GM12872 (cell line): ENCODE results near the gene WDR6.

ENCODE experiments used
- TF ChIP-seq, protein P1 (sequence below): IDR thresholded peaks from 3 replicates; pipeline ENCODE4 v1.5.1; 2011; ENCODE audit warnings: low read depth, mild to moderate bottlenecking, low read length, moderate library complexity; ENCODE audit not compliant: insufficient read depth

Gene WDR6

DNA sequence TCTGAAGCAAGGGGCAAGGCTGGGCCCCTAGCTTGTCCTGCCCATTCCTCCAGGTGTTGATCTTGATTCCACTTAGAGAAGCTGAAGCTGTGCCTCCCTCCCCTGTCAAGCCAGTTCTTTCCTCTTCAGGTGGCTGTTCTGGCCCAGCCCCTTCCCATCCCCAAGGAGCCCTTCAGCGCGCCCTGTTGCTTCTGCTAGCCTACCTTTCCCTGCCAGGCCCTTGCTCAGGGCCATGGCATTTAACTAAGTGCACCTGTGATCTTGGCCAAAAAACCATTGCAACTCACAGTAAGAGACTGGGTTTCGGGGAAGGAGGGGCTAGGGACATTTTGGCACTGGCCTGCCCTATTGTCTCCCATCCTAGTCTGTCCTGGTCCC is 1.9 kb upstream of the WDR6 start:
- TF ChIP-seq, protein P1, sequence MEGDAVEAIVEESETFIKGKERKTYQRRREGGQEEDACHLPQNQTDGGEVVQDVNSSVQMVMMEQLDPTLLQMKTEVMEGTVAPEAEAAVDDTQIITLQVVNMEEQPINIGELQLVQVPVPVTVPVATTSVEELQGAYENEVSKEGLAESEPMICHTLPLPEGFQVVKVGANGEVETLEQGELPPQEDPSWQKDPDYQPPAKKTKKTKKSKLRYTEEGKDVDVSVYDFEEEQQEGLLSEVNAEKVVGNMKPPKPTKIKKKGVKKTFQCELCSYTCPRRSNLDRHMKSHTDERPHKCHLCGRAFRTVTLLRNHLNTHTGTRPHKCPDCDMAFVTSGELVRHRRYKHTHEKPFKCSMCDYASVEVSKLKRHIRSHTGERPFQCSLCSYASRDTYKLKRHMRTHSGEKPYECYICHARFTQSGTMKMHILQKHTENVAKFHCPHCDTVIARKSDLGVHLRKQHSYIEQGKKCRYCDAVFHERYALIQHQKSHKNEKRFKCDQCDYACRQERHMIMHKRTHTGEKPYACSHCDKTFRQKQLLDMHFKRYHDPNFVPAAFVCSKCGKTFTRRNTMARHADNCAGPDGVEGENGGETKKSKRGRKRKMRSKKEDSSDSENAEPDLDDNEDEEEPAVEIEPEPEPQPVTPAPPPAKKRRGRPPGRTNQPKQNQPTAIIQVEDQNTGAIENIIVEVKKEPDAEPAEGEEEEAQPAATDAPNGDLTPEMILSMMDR, result no peak

DNA sequence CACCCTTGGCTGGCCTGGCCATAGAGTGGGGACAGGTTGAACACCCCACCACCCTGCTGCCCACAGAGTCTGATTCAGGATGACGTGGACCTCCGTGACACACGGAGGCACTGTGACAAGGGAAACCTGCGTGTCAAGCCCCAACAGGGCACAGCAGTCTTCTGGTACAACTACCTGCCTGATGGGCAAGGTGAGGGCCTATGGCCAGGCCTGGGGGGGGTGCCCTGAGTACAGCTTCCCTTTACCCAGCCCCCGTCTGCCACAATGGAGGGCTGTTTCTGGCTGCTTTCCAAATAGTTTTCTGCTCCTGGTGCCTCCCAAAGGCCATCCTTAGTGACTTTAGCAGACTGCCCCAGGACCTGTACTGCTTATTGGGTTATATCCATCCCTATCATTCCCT is 1.2 kb upstream of the WDR6 start:
- TF ChIP-seq, protein P1, result no peak

DNA sequence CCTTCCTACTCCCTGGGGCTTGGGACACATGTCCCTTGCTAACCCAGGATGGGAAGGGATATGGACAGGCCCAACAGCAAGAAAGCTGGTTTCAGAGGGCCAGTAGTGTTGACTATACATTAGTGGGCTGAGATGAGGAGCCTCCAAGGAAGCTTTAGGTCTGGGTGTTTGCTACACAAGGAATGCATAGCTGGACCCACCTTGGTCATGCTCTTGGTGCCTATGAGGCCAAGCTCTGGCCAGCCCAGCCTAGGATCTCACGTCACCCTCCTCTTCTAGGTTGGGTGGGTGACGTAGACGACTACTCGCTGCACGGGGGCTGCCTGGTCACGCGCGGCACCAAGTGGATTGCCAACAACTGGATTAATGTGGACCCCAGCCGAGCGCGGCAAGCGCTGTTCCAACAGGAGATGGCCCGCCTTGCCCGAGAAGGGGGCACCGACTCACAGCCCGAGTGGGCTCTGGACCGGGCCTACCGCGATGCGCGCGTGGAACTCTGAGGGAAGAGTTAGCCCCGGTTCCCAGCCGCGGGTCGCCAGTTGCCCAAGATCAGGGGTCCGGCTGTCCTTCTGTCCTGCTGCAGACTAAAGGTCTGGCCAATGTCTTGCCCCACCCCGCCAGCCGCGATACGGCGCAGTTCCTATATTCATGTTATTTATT is 653 bp upstream of the WDR6 start:
- TF ChIP-seq, protein P1, result no peak

DNA sequence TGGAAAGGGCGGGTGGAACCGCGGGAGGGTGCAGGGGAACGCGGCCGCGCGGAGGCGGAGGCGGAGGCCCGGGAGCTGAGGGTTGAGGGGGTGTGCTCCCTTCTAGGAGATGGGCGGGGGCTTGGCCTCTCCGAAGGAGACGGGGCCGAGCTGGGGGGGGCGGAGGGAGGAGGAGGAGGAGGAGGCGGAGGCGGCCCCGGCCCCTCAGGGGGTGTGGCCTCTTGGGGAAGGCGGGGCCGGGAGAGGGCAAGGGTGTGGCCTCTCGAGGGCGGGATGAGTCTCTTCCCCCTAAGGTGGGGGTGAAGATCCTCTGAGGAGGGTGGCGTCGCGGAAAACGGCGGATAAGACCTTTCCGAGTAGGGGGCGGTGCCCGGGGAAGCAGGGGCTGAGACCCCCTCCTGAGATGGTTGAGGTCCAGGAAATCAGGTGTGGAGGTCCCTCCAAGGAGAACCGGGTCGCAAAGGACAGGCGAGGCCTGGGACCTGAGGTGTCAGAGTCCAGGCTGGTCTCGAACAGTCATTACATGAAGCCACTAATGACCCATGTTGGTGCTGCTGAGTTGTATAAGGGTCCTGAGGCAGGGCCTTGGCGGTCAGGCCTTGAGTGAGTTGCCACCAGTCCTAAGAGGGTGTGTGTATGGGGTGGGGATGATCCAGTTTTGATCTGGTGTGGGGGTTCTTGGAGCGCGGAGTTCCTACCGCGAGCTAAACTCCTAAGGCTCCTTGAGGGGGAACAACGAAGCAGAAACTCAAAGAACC is 759 bp downstream of the WDR6 start:
- TF ChIP-seq, protein P1, result no peak

DNA sequence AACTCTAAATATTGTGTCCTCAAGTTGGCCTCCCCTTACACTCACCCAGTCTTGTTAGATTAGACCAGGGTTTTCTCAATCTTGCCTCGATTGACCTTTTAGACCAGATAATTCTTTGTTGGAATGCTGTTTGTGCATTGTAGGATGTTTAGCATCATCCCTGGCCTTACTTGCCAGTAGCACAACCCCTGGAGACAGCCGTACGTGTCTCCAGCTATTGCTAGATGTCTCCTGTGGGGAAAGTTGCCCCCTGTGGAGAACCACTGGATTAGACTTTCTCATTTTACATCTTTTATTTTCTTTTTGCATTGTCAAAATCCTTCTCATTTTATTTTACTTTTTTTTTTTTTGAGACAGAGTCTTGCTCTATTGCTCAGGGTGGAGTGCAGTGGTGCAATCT is 2.2 kb downstream of the WDR6 start:
- TF ChIP-seq, protein P1, result no peak

DNA sequence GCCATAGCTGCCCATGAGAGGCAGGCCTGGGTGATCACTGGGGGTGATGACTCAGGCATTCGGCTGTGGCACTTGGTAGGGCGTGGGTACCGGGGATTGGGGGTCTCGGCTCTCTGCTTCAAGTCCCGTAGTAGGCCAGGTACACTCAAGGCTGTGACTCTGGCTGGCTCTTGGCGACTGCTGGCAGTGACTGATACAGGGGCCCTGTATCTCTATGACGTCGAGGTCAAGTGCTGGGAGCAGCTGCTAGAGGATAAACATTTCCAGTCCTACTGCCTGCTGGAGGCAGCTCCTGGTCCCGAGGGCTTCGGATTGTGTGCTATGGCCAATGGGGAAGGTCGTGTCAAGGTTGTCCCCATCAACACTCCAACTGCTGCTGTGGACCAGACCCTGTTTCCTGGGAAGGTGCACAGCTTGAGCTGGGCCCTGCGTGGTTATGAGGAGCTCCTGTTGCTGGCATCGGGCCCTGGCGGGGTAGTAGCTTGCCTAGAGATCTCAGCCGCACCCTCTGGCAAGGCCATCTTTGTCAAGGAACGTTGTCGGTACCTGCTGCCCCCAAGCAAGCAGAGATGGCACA is 5.3 kb downstream of the WDR6 start:
- TF ChIP-seq, protein P1, result no peak

DNA sequence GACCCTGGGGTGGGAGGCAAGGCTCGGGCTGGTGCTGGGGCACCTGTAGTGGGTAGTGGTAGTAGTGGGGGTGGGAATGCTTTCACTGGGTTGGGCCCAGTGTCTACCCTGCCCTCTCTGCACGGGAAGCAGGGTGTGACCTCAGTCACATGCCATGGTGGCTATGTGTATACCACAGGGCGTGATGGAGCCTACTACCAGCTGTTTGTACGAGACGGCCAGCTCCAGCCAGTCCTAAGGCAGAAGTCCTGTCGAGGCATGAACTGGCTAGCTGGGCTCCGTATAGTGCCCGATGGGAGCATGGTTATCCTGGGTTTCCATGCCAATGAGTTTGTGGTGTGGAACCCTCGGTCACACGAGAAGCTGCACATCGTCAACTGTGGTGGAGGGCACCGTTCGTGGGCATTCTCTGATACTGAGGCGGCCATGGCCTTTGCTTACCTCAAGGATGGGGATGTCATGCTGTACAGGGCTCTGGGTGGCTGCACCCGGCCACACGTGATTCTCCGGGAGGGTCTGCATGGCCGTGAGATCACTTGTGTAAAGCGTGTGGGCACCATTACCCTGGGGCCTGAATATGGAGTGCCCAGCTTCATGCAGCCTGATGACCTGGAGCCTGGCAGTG is 6.0 kb downstream of the WDR6 start:
- TF ChIP-seq, protein P1, result no peak
